Natural killer cell (primary cell): ENCODE data around the gene CEP112. TPM values are rescaled to one million over a fixed set of nuclear protein-coding genes. Genes with fewer than 3 reads are reported as not detected.

Experiments used
- ATAC-seq, 3 donors: fragments of 150-1000 bp in 2 of 3; fragments of 200-7000 bp in 1 of 3; cut with Tn5 transposase; 1 replicate in 1 of 3; 2 replicates in 2 of 3; pipeline ENCODE4 v1.10.0; 2021; ENCODE audit warnings: mild to moderate bottlenecking in 2 of 3, moderate library complexity in 2 of 3
- DNase-seq, 2 donors: peaks; one replicate each; pipeline versions ENCODE4 v3.0.0 to v3.0.0-alpha.2; 2013 to 2021; ENCODE audit warnings: mixed read lengths in 1 of 2
- H3K27ac ChIP-seq: one replicate; pipeline ENCODE4 v1.5.1; 2013; ENCODE audit warnings: mild to moderate bottlenecking, low read length
- H3K27me3 ChIP-seq: one replicate; pipeline ENCODE4 v1.6.1; 2013; ENCODE audit warnings: low read length; ENCODE audit not compliant: control insufficient read depth, insufficient read depth
- H3K36me3 ChIP-seq: one replicate; pipeline ENCODE4 v1.6.1; 2013; ENCODE audit warnings: low read length; ENCODE audit not compliant: control insufficient read depth, insufficient read depth
- H3K4me1 ChIP-seq: one replicate; pipeline ENCODE4 v1.6.1; 2013; ENCODE audit warnings: low read length; ENCODE audit not compliant: control insufficient read depth, insufficient read depth
- H3K4me3 ChIP-seq: one replicate; pipeline ENCODE4 v1.5.1; 2013; ENCODE audit warnings: low read length
- H3K9me3 ChIP-seq: one replicate; pipeline ENCODE4 v1.6.1; 2013; ENCODE audit warnings: low read length; ENCODE audit not compliant: control insufficient read depth, insufficient read depth
- H3K27ac Mint-ChIP-seq, 2 donors: one replicate each; pipeline ENCODE4 v1.8.0; 2022; ENCODE audit warnings: mild to moderate bottlenecking in 2 of 2, mixed read lengths in 2 of 2, moderate library complexity in 1 of 2
- H3K27me3 Mint-ChIP-seq, 2 donors: one replicate each; pipeline ENCODE4 v1.8.0; 2022; ENCODE audit warnings: low read depth in 2 of 2, mixed read lengths in 2 of 2
- H3K36me3 Mint-ChIP-seq: one replicate; pipeline ENCODE4 v1.8.0; 2022; ENCODE audit warnings: mixed read lengths
- H3K4me1 Mint-ChIP-seq, 2 donors: one replicate each; pipeline ENCODE4 v1.8.0; 2022; ENCODE audit warnings: mixed read lengths in 2 of 2
- H3K4me3 Mint-ChIP-seq: one replicate; pipeline ENCODE4 v1.8.0; 2022; ENCODE audit warnings: mild to moderate bottlenecking, moderate library complexity, mixed read lengths
- H3K9me3 Mint-ChIP-seq, 2 donors: one replicate each; pipeline ENCODE4 v1.8.0; 2022; ENCODE audit warnings: mixed read lengths in 2 of 2
- CTCF ChIP-seq: fragments of 200-600 bp; IDR thresholded peaks from one replicate; pipeline ENCODE4 v1.8.0; 2022; ENCODE audit warnings: antibody characterized with exemption
- WGBS: methylation state at CpG from one replicate; pipeline ENCODE4 v1.1.7; 2013; ENCODE audit warnings: missing lambda C conversion rate; ENCODE audit not compliant: insufficient coverage; 5-methylcytosine and 5-hydroxymethylcytosine counted together
- intact Hi-C: fragments of 100-400 bp; cut with micrococcal nuclease; formaldehyde crosslinking; loops from one replicate; pipeline ENCODE4 v1.14.2; 2022
- total RNA-seq, 4 donors: library from RNA; stranded (reverse); fragments of 120-200 nt in 1 of 4; gene quantifications; one replicate each; pipeline versions ENCODE4 v1.2.3 to v1.2.4, GENCODE V29; 2013 to 2022

The CEP112 gene
- total RNA-seq, 3 donors from 2014 or later (not counting 1 experiment from before 2014, with no cell fraction given), result 0.60 to 1.1 (median 0.85) TPM

DNA sequence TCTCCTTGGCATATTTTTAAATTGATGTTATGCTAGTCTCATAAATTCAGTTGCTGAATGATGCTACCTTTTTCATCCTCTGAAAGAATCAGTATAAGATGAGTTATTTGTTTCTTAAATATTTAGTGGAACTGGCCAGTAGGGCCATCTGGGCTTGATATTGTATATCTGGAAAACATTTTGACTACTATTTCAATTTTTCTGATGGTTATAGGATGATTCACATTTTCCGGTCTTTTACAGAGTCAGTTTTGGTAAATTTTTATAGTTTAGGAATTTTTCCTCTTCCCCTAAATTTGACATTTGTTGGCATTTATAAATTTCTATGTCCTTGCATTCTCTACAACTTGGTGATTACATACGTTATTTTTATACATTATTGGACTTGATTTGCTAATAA is 334.2 kb downstream of the CEP112 start:
- no peak overlapping the region for H3K27ac ChIP-seq
- DNase-seq (no peak), ATAC-seq (no peak)
- no peak overlapping the region for H3K4me3 Mint-ChIP-seq
- H3K9me3 Mint-ChIP-seq, result no peaks in the 10 kb centered on the region
- TF ChIP-seq CTCF, result no peak
- no peaks in the 10 kb centered on the region for H3K9me3 ChIP-seq
- H3K27me3 Mint-ChIP-seq, result peaks cover 2 to 6% of the 10 kb centered on the region in 2 donors
- no peak overlapping the region for H3K4me3 ChIP-seq
- WGBS, result no CpG with 5 or more reads among the region's 2 CpGs
- intact Hi-C loops, result no loop called here
- H3K4me1 ChIP-seq, result no peaks in the 10 kb centered on the region
- H3K36me3 Mint-ChIP-seq, result no peaks in the 10 kb centered on the region
- H3K36me3 ChIP-seq, result no peaks in the 10 kb centered on the region
- H3K27ac Mint-ChIP-seq, result no peak overlapping the region
- peaks cover 2% of the 10 kb centered on the region for H3K27me3 ChIP-seq
- H3K4me1 Mint-ChIP-seq, result no peaks in the 10 kb centered on the region

DNA sequence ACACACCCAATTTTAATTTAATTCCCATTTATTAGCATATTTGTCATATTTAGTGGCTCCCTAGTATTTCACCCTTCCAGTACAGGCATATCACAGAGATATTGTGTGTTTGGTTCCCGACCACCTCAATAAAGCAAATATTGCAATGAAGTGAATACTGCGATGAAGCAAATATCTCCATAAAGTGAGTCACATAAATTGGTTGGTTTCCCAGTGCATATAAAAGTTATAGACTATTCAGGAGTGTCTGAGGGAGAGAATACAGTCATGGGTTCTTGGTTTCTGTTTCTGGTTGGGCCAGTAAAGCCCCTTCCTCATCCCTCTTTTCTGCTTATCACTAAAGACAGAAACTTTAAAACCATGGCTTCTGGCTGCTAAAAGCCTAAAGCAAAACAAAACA is 335.1 kb downstream of the CEP112 start:
- DNase-seq, result no peak
- intact Hi-C loops, result no loop called here

GRCh38 chr17:65855675-65856074 is 336.3 kb downstream of the CEP112 start:
- no peak for TF ChIP-seq CTCF
- Histone ChIP-seq H3K27me3 (peaks cover 2% of the 10 kb centered on the region), H3K27ac (no peak overlapping the region), H3K4me3 (no peak overlapping the region), H3K4me1 (no peaks in the 10 kb centered on the region), H3K9me3 (no peaks in the 10 kb centered on the region), H3K36me3 (no peaks in the 10 kb centered on the region)
- Mint-ChIP-seq H3K4me3 (no peak overlapping the region), H3K4me1 (no peaks in the 10 kb centered on the region), H3K27me3 (peaks cover 2 to 6% of the 10 kb centered on the region in 2 donors), H3K9me3 (no peaks in the 10 kb centered on the region), H3K36me3 (no peaks in the 10 kb centered on the region), H3K27ac (no peak overlapping the region)
- DNase-seq, result no peak
- ATAC-seq, result no peak
- intact Hi-C loops, result no loop called here
- 100% methylated on average over 2 of the region's 4 CpGs for WGBS

More for the DNA sequence above, 335.1 kb downstream of the CEP112 start:
- Mint-ChIP-seq H3K36me3 (no peaks in the 10 kb centered on the region), H3K9me3 (no peaks in the 10 kb centered on the region), H3K27me3 (peaks cover 2 to 6% of the 10 kb centered on the region in 2 donors), H3K4me3 (no peak overlapping the region), H3K4me1 (no peaks in the 10 kb centered on the region), H3K27ac (no peak overlapping the region)
- no peak for TF ChIP-seq CTCF
- Histone ChIP-seq H3K4me3 (no peak overlapping the region), H3K27ac (no peak overlapping the region), H3K9me3 (no peaks in the 10 kb centered on the region), H3K4me1 (no peaks in the 10 kb centered on the region), H3K27me3 (peaks cover 2% of the 10 kb centered on the region), H3K36me3 (no peaks in the 10 kb centered on the region)
- 100% methylated on average over 1 of the region's 2 CpGs for WGBS
- no peak for ATAC-seq

DNA sequence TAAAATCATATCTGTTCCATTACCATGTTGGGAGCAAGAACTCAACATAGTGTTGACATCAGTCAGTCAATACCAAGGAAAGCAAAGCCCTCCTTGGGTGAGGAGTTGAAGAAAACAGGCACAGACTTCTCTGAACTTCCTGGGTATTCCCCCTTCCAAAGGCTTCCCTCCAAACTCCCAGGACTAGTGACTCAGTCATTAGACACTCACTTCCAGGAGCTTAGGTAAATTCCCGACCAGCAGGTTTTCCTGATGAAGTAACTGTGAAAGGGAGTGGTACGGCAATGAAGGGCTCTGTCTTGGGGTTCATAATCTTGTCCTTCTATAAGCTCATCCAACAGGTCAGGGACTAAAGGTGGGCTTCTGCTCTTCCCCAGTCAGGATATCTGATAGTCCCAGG is 336.7 kb downstream of the CEP112 start:
- Histone ChIP-seq H3K36me3 (no peaks in the 10 kb centered on the region), H3K27me3 (peaks cover 2% of the 10 kb centered on the region), H3K27ac (no peak overlapping the region), H3K4me3 (no peak overlapping the region), H3K4me1 (no peaks in the 10 kb centered on the region), H3K9me3 (no peaks in the 10 kb centered on the region)
- intact Hi-C loops, result no loop called here
- Mint-ChIP-seq H3K4me3 (no peak overlapping the region), H3K9me3 (no peaks in the 10 kb centered on the region), H3K4me1 (no peaks in the 10 kb centered on the region), H3K27ac (no peak overlapping the region), H3K27me3 (peaks cover 2 to 6% of the 10 kb centered on the region in 2 donors), H3K36me3 (no peaks in the 10 kb centered on the region)
- no peak for TF ChIP-seq CTCF
- no peak for DNase-seq
- ATAC-seq, result no peak
- WGBS, result 90% methylated on average over 2 of the region's 2 CpGs
